ENCODE measurements around the gene KCTD15.

The KCTD15 gene

DNA sequence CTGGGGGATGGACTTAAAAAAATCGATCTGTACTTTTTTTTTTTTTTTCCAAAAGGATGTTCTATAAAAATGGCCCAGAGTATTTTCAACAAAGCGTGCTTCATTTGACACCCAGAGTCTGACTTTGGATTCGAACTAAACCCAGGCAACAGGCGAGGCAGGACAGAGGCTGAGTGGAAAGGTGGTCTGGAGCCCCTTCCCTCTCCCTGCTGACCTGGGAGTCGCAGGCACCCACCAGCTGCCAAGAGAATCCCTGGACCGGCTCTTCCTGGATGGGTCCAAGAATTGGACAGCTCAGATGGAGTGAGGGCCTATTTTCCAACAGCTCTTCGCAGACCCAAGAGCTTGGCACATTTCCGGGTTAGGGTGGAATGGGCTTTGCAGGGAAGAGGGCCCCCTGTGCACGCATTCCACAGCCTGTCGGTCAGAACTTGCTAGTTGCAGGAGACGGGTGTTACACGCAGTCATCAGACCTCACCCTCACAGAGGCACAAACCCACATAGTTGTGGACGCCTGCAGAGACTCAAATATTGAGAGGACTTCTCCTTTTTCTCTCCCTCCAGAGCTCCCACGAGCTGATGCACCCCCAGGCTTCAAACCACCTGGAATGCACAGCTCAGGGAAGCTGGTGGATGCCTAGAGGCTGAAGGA, 15.2 kb downstream of the KCTD15 start:
- DNase-seq (ENCODE audit: low read depth) = no peak
- H3K4me3 ChIP-seq (ENCODE audit: control insufficient read depth, low read depth, low read length) = no peak overlapping the region
- TF ChIP-seq, protein P1, sequence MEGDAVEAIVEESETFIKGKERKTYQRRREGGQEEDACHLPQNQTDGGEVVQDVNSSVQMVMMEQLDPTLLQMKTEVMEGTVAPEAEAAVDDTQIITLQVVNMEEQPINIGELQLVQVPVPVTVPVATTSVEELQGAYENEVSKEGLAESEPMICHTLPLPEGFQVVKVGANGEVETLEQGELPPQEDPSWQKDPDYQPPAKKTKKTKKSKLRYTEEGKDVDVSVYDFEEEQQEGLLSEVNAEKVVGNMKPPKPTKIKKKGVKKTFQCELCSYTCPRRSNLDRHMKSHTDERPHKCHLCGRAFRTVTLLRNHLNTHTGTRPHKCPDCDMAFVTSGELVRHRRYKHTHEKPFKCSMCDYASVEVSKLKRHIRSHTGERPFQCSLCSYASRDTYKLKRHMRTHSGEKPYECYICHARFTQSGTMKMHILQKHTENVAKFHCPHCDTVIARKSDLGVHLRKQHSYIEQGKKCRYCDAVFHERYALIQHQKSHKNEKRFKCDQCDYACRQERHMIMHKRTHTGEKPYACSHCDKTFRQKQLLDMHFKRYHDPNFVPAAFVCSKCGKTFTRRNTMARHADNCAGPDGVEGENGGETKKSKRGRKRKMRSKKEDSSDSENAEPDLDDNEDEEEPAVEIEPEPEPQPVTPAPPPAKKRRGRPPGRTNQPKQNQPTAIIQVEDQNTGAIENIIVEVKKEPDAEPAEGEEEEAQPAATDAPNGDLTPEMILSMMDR (conservative IDR thresholded peaks at IDR 0.05; ENCODE audit: control insufficient read depth, insufficient read depth, low read depth, low read length) = no peak

DNA sequence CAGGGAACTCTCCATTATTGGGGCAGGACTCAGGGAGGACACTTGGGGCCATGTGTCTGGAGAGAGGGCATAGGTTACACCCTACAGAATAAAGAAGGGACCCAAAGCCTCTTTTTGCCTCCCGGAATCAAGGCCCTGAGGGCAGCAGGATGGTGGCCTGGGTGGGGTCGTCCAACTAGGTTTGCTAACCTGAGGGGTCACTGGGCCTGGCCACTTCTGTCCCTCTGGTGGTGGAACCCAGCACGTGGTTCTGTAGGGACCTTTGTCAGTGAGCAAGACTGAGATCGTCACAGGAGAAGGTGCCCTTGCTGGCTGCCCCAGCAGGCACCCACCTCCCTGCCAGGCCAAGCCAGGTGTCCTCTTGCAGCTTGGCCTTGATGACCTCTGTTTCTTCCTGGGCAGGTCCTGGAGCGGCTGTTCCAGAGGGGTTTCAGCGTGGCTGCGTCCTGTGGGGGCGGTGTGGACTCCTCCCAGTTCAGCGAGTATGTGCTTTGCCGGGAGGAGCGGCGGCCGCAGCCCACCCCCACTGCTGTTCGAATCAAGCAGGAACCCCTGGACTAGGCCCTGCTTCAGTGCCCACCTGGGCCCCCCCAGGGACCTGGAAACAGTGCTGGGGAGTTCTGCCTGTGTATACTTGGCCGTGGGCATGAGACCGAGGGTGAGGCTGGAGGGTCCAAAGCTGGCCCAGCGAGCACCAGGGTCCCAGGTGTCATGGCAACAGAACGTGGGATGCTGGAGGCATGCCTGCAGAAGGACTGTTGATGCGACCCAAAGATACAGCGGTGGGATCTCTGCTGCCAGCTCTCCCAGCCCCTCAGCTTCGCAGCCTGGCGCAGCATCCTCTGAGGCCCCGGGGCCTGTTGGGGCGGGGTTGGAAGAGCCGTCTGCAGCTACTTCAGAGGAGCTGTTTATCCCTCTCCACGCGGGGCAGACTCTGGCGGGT, 16.0 kb downstream of the KCTD15 start:
- no peak for DNase-seq (ENCODE audit: low read depth)
- TF ChIP-seq, protein P1 (conservative IDR thresholded peaks at IDR 0.05; ENCODE audit: control insufficient read depth, insufficient read depth, low read depth, low read length) = no peak
- H3K4me3 ChIP-seq (ENCODE audit: control insufficient read depth, low read depth, low read length) = no peak overlapping the region

DNA sequence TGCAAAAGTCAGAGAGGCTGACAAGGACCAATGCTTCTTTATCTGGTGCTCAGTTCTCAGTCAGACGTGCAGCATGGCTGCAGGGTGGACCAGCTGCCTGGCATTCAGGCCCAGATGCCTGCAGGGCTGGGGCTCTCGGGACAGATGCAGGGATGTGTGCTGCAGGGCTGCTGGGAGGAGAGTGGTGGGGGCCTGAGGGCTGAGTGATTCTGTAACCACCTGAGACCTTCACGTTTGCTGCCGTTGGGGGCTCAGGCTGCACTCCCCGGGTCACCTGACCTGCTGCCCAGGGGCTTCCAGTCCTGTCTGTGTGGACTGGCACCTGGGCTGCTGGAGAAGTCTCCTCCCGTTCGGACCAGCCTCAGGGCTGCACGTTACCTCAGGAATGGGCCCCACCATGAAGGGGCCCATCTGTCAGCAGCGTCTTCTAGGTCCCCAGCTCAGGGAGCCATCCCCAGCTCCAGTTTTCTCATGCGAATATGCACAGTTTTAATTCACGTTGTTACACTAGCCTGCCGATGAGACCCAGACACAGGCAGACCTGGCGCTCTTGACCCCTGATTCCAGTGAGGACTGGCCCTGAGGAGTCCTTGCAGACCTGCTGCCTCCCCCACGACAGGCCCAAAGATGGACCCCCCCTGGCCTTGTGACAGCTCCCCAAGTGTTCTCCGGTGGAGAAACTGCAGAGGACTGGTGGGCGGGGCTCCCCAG, 16.9 kb downstream of the KCTD15 start:
- no peak for DNase-seq (ENCODE audit: low read depth)

DNA sequence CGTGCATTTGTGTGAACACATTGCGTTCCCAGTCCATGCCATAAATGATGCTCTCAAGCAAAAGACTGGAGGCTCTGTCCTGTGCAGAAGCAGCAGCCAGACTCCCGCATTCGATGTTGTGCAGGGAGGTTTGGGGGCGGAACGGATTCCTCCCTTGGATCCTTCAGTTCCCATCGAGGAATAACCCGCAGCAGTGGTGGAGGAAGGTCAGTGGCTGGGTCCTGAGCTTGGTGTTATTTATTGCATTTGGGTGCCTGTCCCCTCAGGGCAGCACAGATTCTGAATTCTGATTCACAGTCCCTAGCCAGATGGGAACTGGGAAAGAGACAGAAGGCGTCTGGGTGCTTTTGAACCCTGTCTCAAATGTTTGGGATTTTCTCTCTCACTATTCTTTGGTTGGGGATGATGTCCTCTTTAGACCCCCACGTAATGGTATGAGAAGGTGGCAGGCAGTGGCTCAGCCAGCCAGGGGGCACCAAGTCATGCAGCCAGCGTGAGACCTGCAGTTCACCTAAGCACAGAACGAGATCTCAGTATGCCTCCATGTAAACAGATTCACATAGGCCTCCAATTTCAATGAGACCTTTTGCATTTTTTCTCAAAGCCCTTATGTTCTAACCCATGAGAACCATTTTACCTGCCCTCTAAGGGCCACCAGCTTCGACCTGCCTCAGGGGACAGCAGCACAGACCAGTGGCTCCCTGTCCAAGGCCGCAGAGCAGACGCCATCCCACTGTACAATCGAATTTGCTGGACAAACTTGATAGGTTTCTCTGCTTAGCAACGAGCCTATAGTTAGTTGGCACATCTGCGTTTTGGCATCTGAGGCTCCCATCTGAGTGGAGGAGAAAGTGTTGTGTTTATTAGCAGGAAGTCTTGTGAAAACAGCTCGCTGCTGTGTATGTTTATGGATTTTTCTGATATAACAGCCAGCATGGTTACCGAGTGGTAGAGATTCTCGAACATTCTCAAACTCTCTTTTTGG, 17.8 kb downstream of the KCTD15 start:
- H3K4me3 ChIP-seq (ENCODE audit: control insufficient read depth, low read depth, low read length) = no peak overlapping the region
- TF ChIP-seq, protein P1 (conservative IDR thresholded peaks at IDR 0.05; ENCODE audit: control insufficient read depth, insufficient read depth, low read depth, low read length) = no peak
- no peak for DNase-seq (ENCODE audit: low read depth)

More for the DNA sequence above, 16.9 kb downstream of the KCTD15 start:
- TF ChIP-seq, protein P1 (conservative IDR thresholded peaks at IDR 0.05; ENCODE audit: control insufficient read depth, insufficient read depth, low read depth, low read length) = no peak
- H3K4me3 ChIP-seq (ENCODE audit: control insufficient read depth, low read depth, low read length) = no peak overlapping the region

DNA sequence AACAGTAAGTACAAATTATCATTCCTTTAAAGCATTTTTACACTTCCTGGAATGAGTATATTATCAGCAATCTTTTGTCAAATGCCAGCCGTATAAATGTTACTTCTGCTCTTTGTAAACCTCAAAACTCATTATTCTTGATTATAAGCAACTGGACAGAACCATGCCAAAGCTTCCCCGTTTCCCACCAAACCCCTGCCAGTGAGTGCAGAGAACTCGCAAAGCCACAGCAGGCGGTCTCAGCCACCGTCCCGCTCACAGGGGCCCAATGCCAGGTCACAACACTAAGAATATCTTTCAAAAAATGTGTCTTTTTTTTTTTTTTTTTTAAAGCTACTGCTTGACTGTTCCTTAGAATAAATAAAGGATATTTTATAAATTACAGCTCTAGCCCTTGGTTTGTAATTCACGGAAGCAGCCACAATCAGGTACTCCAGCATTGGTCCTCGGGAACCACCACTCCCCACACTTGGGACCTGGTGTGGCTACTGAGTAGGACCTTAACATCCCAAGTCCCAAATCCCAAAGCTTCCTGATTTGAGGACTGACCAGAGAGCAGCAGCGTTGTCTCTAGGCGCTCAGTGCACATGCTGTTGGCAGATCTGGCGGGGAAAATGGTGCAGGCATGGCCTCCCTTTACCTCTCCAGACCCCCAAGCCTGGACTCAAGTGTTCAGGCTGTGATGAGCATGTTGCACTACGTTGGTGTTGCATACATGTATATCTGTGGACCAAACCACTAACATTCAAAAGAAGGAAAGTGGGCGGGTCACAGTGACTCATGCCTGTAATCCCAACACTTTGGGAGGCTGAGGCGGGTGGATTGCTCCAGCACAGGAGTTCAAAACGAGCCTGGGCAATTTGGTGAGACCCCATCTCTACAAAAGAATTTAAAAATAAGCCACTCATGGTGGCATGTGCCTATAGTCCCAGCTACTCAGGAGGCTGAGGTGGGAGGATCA, 19.0 kb downstream of the KCTD15 start:
- H3K4me3 ChIP-seq (ENCODE audit: control insufficient read depth, low read depth, low read length) = no peak overlapping the region
- DNase-seq (ENCODE audit: low read depth) = peak; percentile 35
- TF ChIP-seq, protein P1 (conservative IDR thresholded peaks at IDR 0.05; ENCODE audit: control insufficient read depth, insufficient read depth, low read depth, low read length) = no peak

Measured in fibroblast of mammary gland (primary cell).